ENCODE results near the gene SCN1A.

The SCN1A gene

GRCh38 chr2:166138144-166138543 lies 10.3 kb upstream of the SCN1A start:
- TF ChIP-seq POLR2AphosphoS5 (IDR thresholded peaks at IDR 0.05; ENCODE audit: low read depth, low read length): no peak
- TF ChIP-seq POLR2A (IDR thresholded peaks at IDR 0.05; ENCODE audit: low read depth, low read length): no peak
- TF ChIP-seq SPI1 (IDR thresholded peaks at IDR 0.05; ENCODE audit: low read depth, low read length): no peak
- TF ChIP-seq TAF1 (IDR thresholded peaks at IDR 0.05; ENCODE audit: low read depth, low read length): no peak
- TF ChIP-seq POU2F2 (IDR thresholded peaks at IDR 0.05; ENCODE audit: low read depth, low read length): no peak
- no peak for TF ChIP-seq PAX5 (IDR thresholded peaks at IDR 0.05; ENCODE audit: insufficient read depth, low read length, severe bottlenecking)
- no peak for FAIRE-seq
- no peak for DNase-seq (ENCODE audit: insufficient read length, low spot score)

GRCh38 chr2:166137331-166137730 lies 9.5 kb upstream of the SCN1A start:
- FAIRE-seq (no peak), DNase-seq (ENCODE audit: insufficient read length, low spot score) (no peak)
- TF ChIP-seq TAF1 (IDR thresholded peaks at IDR 0.05; ENCODE audit: low read depth, low read length) (no peak), PAX5 (IDR thresholded peaks at IDR 0.05; ENCODE audit: insufficient read depth, low read length, severe bottlenecking) (no peak), SPI1 (IDR thresholded peaks at IDR 0.05; ENCODE audit: low read depth, low read length) (no peak), POLR2A (IDR thresholded peaks at IDR 0.05; ENCODE audit: low read depth, low read length) (no peak), POU2F2 (IDR thresholded peaks at IDR 0.05; ENCODE audit: low read depth, low read length) (no peak), POLR2AphosphoS5 (IDR thresholded peaks at IDR 0.05; ENCODE audit: low read depth, low read length) (no peak)

GRCh38 chr2:166135849-166136258 lies 8.0 kb upstream of the SCN1A start:
- FAIRE-seq (no peak), DNase-seq (ENCODE audit: insufficient read length, low spot score) (no peak)
- TF ChIP-seq POLR2A (IDR thresholded peaks at IDR 0.05; ENCODE audit: low read depth, low read length) (no peak), POU2F2 (IDR thresholded peaks at IDR 0.05; ENCODE audit: low read depth, low read length) (no peak), PAX5 (IDR thresholded peaks at IDR 0.05; ENCODE audit: insufficient read depth, low read length, severe bottlenecking) (no peak), SPI1 (IDR thresholded peaks at IDR 0.05; ENCODE audit: low read depth, low read length) (no peak), TAF1 (IDR thresholded peaks at IDR 0.05; ENCODE audit: low read depth, low read length) (no peak), POLR2AphosphoS5 (IDR thresholded peaks at IDR 0.05; ENCODE audit: low read depth, low read length) (no peak)

- FAIRE-seq (no peak), DNase-seq (ENCODE audit: insufficient read length, low spot score) (no peak)
- no peak for TF ChIP-seq POLR2A (IDR thresholded peaks at IDR 0.05; ENCODE audit: low read depth, low read length)
- no peak for TF ChIP-seq POLR2AphosphoS5 (IDR thresholded peaks at IDR 0.05; ENCODE audit: low read depth, low read length)
- no peak for TF ChIP-seq TAF1 (IDR thresholded peaks at IDR 0.05; ENCODE audit: low read depth, low read length)
- TF ChIP-seq POU2F2 (IDR thresholded peaks at IDR 0.05; ENCODE audit: low read depth, low read length): no peak
- no peak for TF ChIP-seq SPI1 (IDR thresholded peaks at IDR 0.05; ENCODE audit: low read depth, low read length)
- TF ChIP-seq PAX5 (IDR thresholded peaks at IDR 0.05; ENCODE audit: insufficient read depth, low read length, severe bottlenecking): no peak
These were observed 7.5 kb upstream of the SCN1A start for GRCh38 chr2:166135152-166135848.

GRCh38 chr2:166134252-166135151 lies 6.7 kb upstream of the SCN1A start:
- TF ChIP-seq POLR2A (IDR thresholded peaks at IDR 0.05; ENCODE audit: low read depth, low read length) (no peak), POU2F2 (IDR thresholded peaks at IDR 0.05; ENCODE audit: low read depth, low read length) (no peak), POLR2AphosphoS5 (IDR thresholded peaks at IDR 0.05; ENCODE audit: low read depth, low read length) (no peak), TAF1 (IDR thresholded peaks at IDR 0.05; ENCODE audit: low read depth, low read length) (no peak), SPI1 (IDR thresholded peaks at IDR 0.05; ENCODE audit: low read depth, low read length) (no peak), PAX5 (IDR thresholded peaks at IDR 0.05; ENCODE audit: insufficient read depth, low read length, severe bottlenecking) (no peak)
- DNase-seq (ENCODE audit: insufficient read length, low spot score): no peak
- FAIRE-seq: no peak

- FAIRE-seq (no peak), DNase-seq (ENCODE audit: insufficient read length, low spot score) (no peak)
- TF ChIP-seq PAX5 (IDR thresholded peaks at IDR 0.05; ENCODE audit: insufficient read depth, low read length, severe bottlenecking): no peak
These were observed 5.8 kb upstream of the SCN1A start for GRCh38 chr2:166133653-166134052.

GRCh38 chr2:166128156-166128505 lies 311 bp upstream of the SCN1A start:
- no peak for TF ChIP-seq POLR2A (IDR thresholded peaks at IDR 0.05; ENCODE audit: low read depth, low read length)
- TF ChIP-seq POU2F2 (IDR thresholded peaks at IDR 0.05; ENCODE audit: low read depth, low read length): no peak
- TF ChIP-seq TAF1 (IDR thresholded peaks at IDR 0.05; ENCODE audit: low read depth, low read length): no peak
- no peak for TF ChIP-seq SPI1 (IDR thresholded peaks at IDR 0.05; ENCODE audit: low read depth, low read length)
- TF ChIP-seq POLR2AphosphoS5 (IDR thresholded peaks at IDR 0.05; ENCODE audit: low read depth, low read length): no peak
- FAIRE-seq (no peak), DNase-seq (ENCODE audit: insufficient read length, low spot score) (no peak)

GRCh38 chr2:166126007-166126639 lies 1.7 kb downstream of the SCN1A start:
- TF ChIP-seq TAF1 (IDR thresholded peaks at IDR 0.05; ENCODE audit: low read depth, low read length) (no peak), SPI1 (IDR thresholded peaks at IDR 0.05; ENCODE audit: low read depth, low read length) (no peak), POU2F2 (IDR thresholded peaks at IDR 0.05; ENCODE audit: low read depth, low read length) (no peak), POLR2A (IDR thresholded peaks at IDR 0.05; ENCODE audit: low read depth, low read length) (no peak), POLR2AphosphoS5 (IDR thresholded peaks at IDR 0.05; ENCODE audit: low read depth, low read length) (no peak), PAX5 (IDR thresholded peaks at IDR 0.05; ENCODE audit: insufficient read depth, low read length, severe bottlenecking) (no peak)
- DNase-seq (ENCODE audit: insufficient read length, low spot score) (no peak), FAIRE-seq (no peak)

- no peak for DNase-seq (ENCODE audit: insufficient read length, low spot score)
- FAIRE-seq: no peak
- no peak for TF ChIP-seq TAF1 (IDR thresholded peaks at IDR 0.05; ENCODE audit: low read depth, low read length)
These were observed 2.3 kb downstream of the SCN1A start for GRCh38 chr2:166125557-166125956.
